ENCODE results near the gene EXOC3L1. TPM values are rescaled to one million over a fixed set of nuclear protein-coding genes. Genes with fewer than 3 reads are reported as not detected.
A peak's percentile ranks its signal among the peaks of the same experiment; 100 is the strongest.

EXOC3L1 gene
- total RNA-seq, 1 experiment from 2014 or later, result 4.0 TPM

- TF ChIP-seq ATF1 (CRISPR knock-in tag; IDR thresholded peaks at IDR 0.05) (no peak), ZNF281 (CRISPR knock-in tag; IDR thresholded peaks at IDR 0.05) (peak; percentile 30; the same call in 1 of the 2 replicates), HMGXB4 (CRISPR knock-in tag; IDR thresholded peaks at IDR 0.05) (peak; percentile 90), FOXP1 (CRISPR knock-in tag; IDR thresholded peaks at IDR 0.05; ENCODE audit: borderline replicate concordance) (peak; percentile 92), AR (CRISPR knock-in tag; IDR thresholded peaks at IDR 0.05) (no peak), ZBTB43 (CRISPR knock-in tag; IDR thresholded peaks at IDR 0.05) (peak; percentile 71; the same call in 1 of the 2 replicates), ESRRA (CRISPR knock-in tag; IDR thresholded peaks at IDR 0.05; ENCODE audit: borderline replicate concordance) (no peak), ZBTB21 (CRISPR knock-in tag; IDR thresholded peaks at IDR 0.05; ENCODE audit: borderline replicate concordance) (no peak), HMGA2 (CRISPR knock-in tag; IDR thresholded peaks at IDR 0.05) (no peak), IRF1 (CRISPR knock-in tag; IDR thresholded peaks at IDR 0.05) (no peak), ZNF671 (CRISPR knock-in tag; IDR thresholded peaks at IDR 0.05) (no peak), JAZF1 (CRISPR knock-in tag; IDR thresholded peaks at IDR 0.05) (no peak), PRDM15 (CRISPR knock-in tag; IDR thresholded peaks at IDR 0.05) (peak; percentile 38; the same call in 1 of the 2 replicates), TCF7 (CRISPR knock-in tag; IDR thresholded peaks at IDR 0.05; ENCODE audit: low read depth) (no peak), ZNF263 (CRISPR knock-in tag; IDR thresholded peaks at IDR 0.05; ENCODE audit: low read depth) (0 out of 2 replicates have a peak, but pooled peaks have one; percentile 55), E2F1 (CRISPR knock-in tag; IDR thresholded peaks at IDR 0.05) (no peak), CREM (CRISPR knock-in tag; IDR thresholded peaks at IDR 0.05) (peak; percentile 12; the same call in 1 of the 2 replicates), USF1 (CRISPR knock-in tag; IDR thresholded peaks at IDR 0.05) (no peak), FOXK1 (CRISPR knock-in tag; IDR thresholded peaks at IDR 0.05) (0 out of 2 replicates have a peak, but pooled peaks have one; percentile 17), EMX1 (CRISPR knock-in tag; IDR thresholded peaks at IDR 0.05) (peak; percentile 18; the same call in 1 of the 2 replicates), TEAD1 (CRISPR knock-in tag; IDR thresholded peaks at IDR 0.05) (no peak; the same call in 1 of the 2 replicates), IRF2 (CRISPR knock-in tag; IDR thresholded peaks at IDR 0.05; ENCODE audit: borderline replicate concordance, low read depth) (no peak)
Measured at GRCh38 chr16:67150047-67150832, 39.7 kb downstream of the EXOC3L1 start (continued).
